VCaP (cell line): ENCODE data around the gene ELAVL1.

Source experiments
- H3K27ac ChIP-seq: fragments of 450-650 bp; 2 replicates; pipeline ENCODE4 v1.5.1; 2017
- TF ChIP-seq, protein P1 (sequence below): fragments of 450-650 bp; conservative IDR thresholded peaks from 2 replicates; pipeline ENCODE4 v1.5.1; 2017; ENCODE audit warnings: mild to moderate bottlenecking, moderate library complexity

ELAVL1 gene

DNA sequence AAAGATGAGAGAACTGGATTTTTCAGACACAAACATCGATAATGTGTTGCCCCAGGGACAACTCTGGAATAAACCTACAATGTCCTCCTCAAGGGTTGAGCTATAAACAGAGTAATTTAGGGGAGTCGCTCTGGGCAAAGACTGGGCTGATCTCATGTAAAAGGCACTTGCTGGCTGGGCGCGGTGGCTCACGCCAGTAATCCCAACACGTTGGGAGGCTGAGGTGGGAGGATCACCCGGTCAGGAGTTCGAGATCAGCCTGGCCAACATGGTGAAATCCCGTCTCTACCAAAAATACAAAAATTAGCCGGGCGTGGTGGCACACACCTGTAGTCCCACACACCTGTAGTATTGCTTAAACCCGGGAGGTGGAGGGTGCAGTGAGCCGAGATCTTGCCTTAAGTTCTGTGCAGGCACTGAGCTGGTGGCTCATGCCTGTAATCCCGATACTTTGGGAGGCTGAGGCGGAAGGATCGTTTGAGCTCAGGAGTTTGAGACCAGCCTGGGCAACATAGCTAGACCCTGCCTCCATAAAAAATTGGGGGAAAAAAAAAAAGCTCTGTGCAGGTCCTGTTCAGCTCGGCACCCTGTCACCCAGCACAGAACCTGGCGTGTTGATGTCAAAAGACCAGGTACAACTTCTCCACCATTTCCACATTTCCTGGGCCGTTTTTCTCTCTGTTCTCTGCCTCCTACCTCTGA lies 63.4 kb downstream of the ELAVL1 start:
- TF ChIP-seq, protein P1, sequence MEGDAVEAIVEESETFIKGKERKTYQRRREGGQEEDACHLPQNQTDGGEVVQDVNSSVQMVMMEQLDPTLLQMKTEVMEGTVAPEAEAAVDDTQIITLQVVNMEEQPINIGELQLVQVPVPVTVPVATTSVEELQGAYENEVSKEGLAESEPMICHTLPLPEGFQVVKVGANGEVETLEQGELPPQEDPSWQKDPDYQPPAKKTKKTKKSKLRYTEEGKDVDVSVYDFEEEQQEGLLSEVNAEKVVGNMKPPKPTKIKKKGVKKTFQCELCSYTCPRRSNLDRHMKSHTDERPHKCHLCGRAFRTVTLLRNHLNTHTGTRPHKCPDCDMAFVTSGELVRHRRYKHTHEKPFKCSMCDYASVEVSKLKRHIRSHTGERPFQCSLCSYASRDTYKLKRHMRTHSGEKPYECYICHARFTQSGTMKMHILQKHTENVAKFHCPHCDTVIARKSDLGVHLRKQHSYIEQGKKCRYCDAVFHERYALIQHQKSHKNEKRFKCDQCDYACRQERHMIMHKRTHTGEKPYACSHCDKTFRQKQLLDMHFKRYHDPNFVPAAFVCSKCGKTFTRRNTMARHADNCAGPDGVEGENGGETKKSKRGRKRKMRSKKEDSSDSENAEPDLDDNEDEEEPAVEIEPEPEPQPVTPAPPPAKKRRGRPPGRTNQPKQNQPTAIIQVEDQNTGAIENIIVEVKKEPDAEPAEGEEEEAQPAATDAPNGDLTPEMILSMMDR, result no peak
- peak overlapping the region; percentile 81 for H3K27ac ChIP-seq

DNA sequence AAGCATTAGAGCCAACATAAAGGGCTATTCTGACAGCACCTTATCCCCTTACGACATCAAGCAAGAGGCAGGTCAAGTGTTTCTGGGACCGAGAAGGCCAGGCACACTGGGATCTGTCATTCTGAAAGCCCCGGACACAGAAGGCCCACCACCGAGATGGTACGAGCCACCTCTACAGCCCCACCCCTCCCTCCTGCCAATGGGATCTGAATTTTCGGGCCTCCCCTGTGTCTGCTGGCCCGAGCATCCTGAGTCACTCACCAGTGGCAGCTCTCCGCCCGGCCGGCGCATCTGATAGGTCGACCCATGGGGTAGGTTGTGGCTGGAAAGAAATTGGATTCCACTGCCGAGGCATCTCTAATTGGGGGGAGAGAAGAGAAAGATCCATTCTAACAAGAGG lies 64.6 kb downstream of the ELAVL1 start:
- TF ChIP-seq, protein P1, result no peak
- H3K27ac ChIP-seq, result no peak overlapping the region

DNA sequence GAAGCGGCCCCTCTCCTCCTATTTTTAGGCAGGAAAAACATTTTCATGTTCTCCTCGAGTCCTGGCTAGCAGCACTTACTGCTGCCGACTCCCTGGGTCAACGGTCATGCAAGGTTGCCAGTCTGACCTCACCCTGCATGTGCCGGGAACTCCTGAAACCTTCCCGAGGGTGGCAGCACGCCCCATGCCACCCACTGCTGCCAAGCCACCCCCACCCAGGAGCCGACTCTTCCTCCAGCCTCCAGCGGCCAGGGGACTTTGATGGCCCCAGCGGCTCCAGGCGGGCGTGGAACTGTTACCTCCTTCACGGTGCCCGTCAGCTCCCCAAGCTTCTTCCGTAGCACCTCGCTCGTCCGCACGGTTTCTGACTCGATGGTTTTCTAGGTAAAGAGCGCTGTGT lies 70.7 kb downstream of the ELAVL1 start:
- TF ChIP-seq, protein P1, result no peak
- H3K27ac ChIP-seq, result no peak overlapping the region

DNA sequence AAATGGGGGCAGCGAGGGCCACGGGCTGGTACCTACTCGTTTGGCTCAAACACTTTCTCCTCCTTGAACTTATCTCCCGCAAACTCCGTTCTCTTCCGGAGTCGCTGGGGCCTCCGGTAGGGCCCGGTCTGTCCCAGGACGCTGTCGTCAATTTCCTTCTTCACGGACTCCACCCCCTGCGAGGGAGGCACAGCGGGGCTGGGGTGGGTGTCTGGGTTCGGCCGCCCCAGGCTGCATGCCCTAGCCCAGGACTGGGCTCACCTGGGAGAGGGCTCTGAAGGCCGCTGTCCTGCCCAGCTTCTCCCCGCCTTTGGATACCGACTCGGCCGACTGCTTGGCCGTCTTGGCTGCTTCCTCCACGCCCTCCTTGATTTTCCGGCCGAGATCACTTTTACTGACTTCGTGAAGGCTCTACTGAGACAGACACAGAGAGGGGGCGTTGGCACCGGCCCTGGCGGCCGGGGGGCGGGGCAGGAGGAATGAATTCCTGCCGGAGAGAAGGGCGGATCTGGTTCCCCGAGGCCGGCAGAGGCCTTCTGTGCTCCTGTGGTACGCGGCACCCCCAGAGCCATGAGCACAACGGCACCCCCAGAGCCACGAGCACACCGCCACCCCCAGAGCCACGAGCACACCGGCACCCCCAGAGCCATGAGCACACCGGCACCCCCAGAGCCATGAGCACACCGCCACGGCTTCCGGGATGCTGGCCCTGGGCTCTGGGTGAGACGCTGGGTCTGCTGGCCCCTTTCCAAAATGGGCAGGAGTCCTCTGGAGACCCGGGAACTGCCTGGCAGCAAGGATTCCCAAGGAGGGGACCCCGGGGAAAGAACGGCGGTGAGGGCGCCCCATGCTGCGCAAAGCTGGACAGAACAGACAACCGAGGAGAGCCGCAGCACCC lies 71.4 kb downstream of the ELAVL1 start:
- TF ChIP-seq, protein P1, result no peak
- H3K27ac ChIP-seq, result no peak overlapping the region

DNA sequence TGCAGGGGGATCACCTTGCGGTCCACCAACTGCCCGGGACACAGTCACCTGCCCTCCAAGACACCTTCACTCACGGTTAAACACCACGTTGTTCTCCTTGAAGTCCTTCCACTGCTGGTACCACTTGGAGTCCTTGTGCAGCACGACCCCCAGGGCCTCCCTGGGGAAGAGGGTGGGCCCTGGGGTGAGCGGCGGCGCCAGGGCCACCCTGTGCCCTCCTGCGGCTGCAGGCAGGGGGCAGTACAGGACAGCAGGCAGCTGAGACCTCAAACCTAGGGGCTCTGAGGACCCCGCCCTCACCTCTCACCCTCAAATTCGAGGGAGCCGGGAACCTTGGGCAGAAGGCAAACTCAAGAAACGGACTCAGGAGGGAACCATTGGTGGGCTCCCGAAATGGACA lies 72.0 kb downstream of the ELAVL1 start:
- TF ChIP-seq, protein P1, result peak; percentile 22; the same call in 1 of the 2 replicates
- H3K27ac ChIP-seq, result no peak overlapping the region

DNA sequence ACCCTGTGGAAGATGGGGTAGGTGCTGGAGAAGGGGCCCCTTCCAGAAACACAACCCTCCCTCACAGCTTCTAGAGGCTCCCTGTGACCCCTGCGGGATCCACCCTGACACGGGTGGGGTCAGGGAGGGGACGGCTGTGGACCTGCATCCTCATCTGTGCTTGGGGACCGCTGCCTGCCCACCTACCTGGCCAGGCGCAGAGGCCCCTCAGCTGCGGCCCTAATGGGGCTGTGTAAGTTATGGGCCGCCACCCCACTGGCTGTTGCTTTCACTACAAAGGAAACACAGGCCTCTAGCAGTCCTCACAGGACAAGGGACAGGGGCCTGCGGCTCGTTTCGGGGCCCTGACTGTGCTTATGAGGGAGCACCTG lies 72.5 kb downstream of the ELAVL1 start:
- TF ChIP-seq, protein P1, result no peak

DNA sequence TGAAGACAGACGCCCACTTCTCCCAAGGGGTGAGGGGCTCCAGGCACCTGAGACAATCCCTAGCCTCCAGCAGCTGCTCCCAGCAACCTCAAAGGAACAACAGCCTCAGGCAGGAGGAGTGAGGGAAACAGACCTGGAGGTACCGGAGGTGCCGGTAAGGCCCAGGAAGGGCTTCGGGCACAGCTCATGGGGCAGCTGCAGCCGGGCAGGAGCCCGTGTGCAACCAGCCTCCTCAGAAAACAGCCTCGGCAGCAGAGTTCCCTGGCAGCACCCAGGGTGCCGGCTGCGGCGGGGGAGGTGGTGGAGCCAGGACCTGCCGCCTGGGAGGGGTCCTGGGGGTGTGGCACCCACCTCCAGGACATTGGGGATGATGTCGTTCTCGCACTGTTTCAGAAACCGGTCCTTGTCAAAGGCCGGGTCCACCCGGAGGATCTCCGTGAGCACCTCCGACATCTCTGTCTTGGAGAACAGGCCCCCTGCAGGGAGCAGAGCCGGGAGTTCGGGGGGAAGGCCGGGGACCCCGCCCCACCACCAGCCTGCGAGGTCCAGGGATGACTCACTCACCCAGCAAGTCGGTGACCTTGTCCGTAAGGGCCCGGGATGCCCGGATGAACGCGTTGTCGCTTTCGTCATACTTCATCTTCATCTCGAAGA lies 73.0 kb downstream of the ELAVL1 start:
- no peak overlapping the region for H3K27ac ChIP-seq
- TF ChIP-seq, protein P1, result no peak

More for the DNA sequence above, 72.5 kb downstream of the ELAVL1 start:
- H3K27ac ChIP-seq, result no peak overlapping the region
